Sigmoid colon (tissue), 3 donors: Measurements from ENCODE around the gene QRFP.

ENCODE experiments used
- CTCF ChIP-seq, 4 experiments: fragments of 450-650 bp in 3 of 4; fragments of 200-600 bp in 1 of 4; IDR thresholded peaks; one replicate each; pipeline ENCODE4 v1.5.1; 2016 to 2019; ENCODE audit warnings: antibody characterized with exemption in 4 of 4, mild to moderate bottlenecking in 3 of 4, moderate library complexity in 2 of 4
- POLR2A ChIP-seq, 2 donors: fragments of 450-650 bp; IDR thresholded peaks; one replicate each; pipeline ENCODE4 v1.6.1; 2016; ENCODE audit warnings: antibody characterized with exemption in 2 of 2, mild to moderate bottlenecking in 2 of 2, moderate library complexity in 2 of 2

DNA sequence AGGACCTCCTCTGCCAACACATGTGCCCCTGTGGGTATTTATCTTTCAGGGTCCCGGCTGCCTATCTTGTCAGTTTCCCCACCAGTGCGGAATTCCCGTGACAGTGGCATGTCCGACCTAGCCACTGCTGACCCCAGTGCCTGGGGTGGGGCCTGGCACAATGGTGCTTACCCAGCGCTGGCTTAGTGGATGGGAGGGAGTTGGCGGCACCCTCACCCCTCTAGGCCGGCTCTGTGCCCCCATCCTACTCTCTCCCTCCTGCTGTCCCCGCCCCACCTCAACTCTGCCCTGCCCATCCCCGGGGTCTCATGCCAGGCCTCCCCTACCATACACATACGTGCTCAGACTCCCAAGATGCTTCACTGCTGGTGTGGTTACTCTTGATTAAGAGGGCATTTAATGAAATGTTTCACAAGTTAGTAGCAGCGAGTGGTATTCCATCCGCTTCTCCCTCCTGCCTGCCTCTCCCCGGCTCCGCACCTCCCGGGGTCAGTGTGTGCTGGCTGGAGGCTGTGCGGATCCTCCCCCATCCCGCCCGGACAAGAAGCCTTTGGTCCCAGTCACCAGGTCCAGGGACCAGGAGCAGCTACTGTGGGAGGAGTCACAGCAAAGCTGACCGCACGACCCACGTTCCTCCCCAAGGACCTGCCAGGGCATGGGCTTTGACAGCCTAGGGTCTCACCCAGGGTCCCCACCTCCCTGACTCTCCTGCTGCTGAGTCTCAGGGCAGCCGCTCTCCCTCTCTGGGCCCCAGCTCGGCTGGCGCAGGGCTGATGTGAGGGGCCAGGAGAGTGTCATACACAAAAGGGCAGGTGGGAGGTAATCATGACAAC is 9.5 kb upstream of the QRFP start:
- TF ChIP-seq POLR2A (IDR thresholded peaks at IDR 0.05) (no peak), CTCF (IDR thresholded peaks at IDR 0.05) (no peak)
